WTC11 (cell line): ENCODE results near the gene AQP5. TPM values are rescaled to one million over a fixed set of nuclear protein-coding genes. Genes with fewer than 3 reads are reported as not detected.

Source experiments
- ATAC-seq: fragments of 200-7000 bp; cut with Tn5 transposase; 2 replicates; pipeline ENCODE4 v1.10.0; 2021; ENCODE audit warnings: mild to moderate bottlenecking, moderate library complexity
- CTCF ChIA-PET: fragments of 300-600 bp; sonication (Branson Sonifier 250); formaldehyde crosslinking; loops from one replicate; lab custom pipeline; 2021; ENCODE audit warnings: antibody characterized with exemption; lab: Charles Lee
- POLR2A ChIA-PET: fragments of 350-600 bp; sonication (Branson Sonifier 250); formaldehyde crosslinking; loops from one replicate; lab custom pipeline; 2021; ENCODE audit warnings: antibody characterized with exemption; lab: Charles Lee
- DNase-seq: peaks from one replicate; pipeline ENCODE4 v3.0.0; 2021; ENCODE audit warnings: low spot score
- H3K27ac Mint-ChIP-seq: 2 replicates; pipeline ENCODE4 v1.8.0; 2021; ENCODE audit warnings: mixed read lengths
- H3K27me3 Mint-ChIP-seq: 2 replicates; pipeline ENCODE4 v1.8.0; 2021; ENCODE audit warnings: low read depth, mild to moderate bottlenecking, moderate library complexity, mixed read lengths
- H3K36me3 Mint-ChIP-seq: 2 replicates; pipeline ENCODE4 v1.8.0; 2021; ENCODE audit warnings: mixed read lengths
- H3K4me1 Mint-ChIP-seq: 2 replicates; pipeline ENCODE4 v1.8.0; 2022; ENCODE audit warnings: mixed read lengths
- H3K4me3 Mint-ChIP-seq: 2 replicates; pipeline ENCODE4 v1.8.0; 2021; ENCODE audit warnings: mild to moderate bottlenecking, moderate library complexity, mixed read lengths
- H3K9me3 Mint-ChIP-seq: 2 replicates; pipeline ENCODE4 v1.8.0; 2021; ENCODE audit warnings: mixed read lengths
- AR ChIP-seq: fragments of 250-450 bp; sonication (Bioruptor Pico); IDR thresholded peaks from 2 replicates; pipeline ENCODE4 v1.9.0; 2021; ENCODE audit warnings: mild to moderate bottlenecking
- HMGA2 ChIP-seq: fragments of 250-450 bp; sonication (Bioruptor Pico); IDR thresholded peaks from 2 replicates; pipeline ENCODE4 v1.4.0; 2021; ENCODE audit warnings: mild to moderate bottlenecking, moderate library complexity
- JAZF1 ChIP-seq: fragments of 250-450 bp; sonication (Bioruptor Pico); IDR thresholded peaks from 2 replicates; pipeline ENCODE4 v1.9.0; 2021; ENCODE audit warnings: moderate library complexity, mild to moderate bottlenecking, inconsistent platforms
- MXD4 ChIP-seq: fragments of 250-450 bp; sonication (Bioruptor Pico); IDR thresholded peaks from 2 replicates; pipeline ENCODE4 v1.8.0; 2021; ENCODE audit warnings: mild to moderate bottlenecking, moderate library complexity, borderline replicate concordance
- NFATC4 ChIP-seq: fragments of 250-450 bp; sonication (Bioruptor Pico); IDR thresholded peaks from 2 replicates; pipeline ENCODE4 v1.9.0; 2021; ENCODE audit warnings: mild to moderate bottlenecking
- USF1 ChIP-seq: sonication (generic); formaldehyde crosslinking; IDR thresholded peaks from 2 replicates; pipeline ENCODE4 v1.8.0; 2022; ENCODE audit warnings: mild to moderate bottlenecking, missing genetic modification reagents
- USF2 ChIP-seq: sonication (generic); formaldehyde crosslinking; IDR thresholded peaks from 2 replicates; pipeline ENCODE4 v1.8.1; 2023; ENCODE audit warnings: mild to moderate bottlenecking, missing genetic modification reagents, moderate library complexity
- ZNF121 ChIP-seq: sonication (generic); formaldehyde crosslinking; IDR thresholded peaks from 2 replicates; pipeline ENCODE4 v1.8.0; 2023; ENCODE audit warnings: missing genetic modification reagents
- ZNF263 ChIP-seq: sonication (generic); formaldehyde crosslinking; IDR thresholded peaks from 2 replicates; pipeline ENCODE4 v1.8.1; 2022; ENCODE audit warnings: low read depth, mild to moderate bottlenecking, moderate library complexity, missing genetic modification reagents
- ZNF416 ChIP-seq: fragments of 250-450 bp; sonication (Bioruptor Pico); IDR thresholded peaks from 2 replicates; pipeline ENCODE4 v1.9.0; 2021; ENCODE audit warnings: mild to moderate bottlenecking, inconsistent platforms
- total RNA-seq: library from RNA; stranded (reverse); gene quantifications from 3 replicates; pipeline ENCODE4 v1.2.3, GENCODE V29; 2021
- TF ChIP-seq, protein P1 (sequence below): sonication (generic); formaldehyde crosslinking; IDR thresholded peaks from 2 replicates; pipeline ENCODE4 v1.8.1; 2022; ENCODE audit warnings: low read depth, missing genetic modification reagents, borderline replicate concordance
- TF ChIP-seq, protein P2 (sequence below): fragments of 250-450 bp; sonication (Bioruptor Pico); IDR thresholded peaks from 2 replicates; pipeline ENCODE4 v2.1.2; 2022; ENCODE audit warnings: mild to moderate bottlenecking, moderate library complexity
- TF ChIP-seq, protein P3 (sequence below): sonication (generic); formaldehyde crosslinking; IDR thresholded peaks from 2 replicates; pipeline ENCODE4 v1.8.0; 2023; ENCODE audit warnings: missing genetic modification reagents

AQP5 gene
- total RNA-seq, 1 experiment from 2014 or later: 2.8 TPM

- TF ChIP-seq, protein P1, sequence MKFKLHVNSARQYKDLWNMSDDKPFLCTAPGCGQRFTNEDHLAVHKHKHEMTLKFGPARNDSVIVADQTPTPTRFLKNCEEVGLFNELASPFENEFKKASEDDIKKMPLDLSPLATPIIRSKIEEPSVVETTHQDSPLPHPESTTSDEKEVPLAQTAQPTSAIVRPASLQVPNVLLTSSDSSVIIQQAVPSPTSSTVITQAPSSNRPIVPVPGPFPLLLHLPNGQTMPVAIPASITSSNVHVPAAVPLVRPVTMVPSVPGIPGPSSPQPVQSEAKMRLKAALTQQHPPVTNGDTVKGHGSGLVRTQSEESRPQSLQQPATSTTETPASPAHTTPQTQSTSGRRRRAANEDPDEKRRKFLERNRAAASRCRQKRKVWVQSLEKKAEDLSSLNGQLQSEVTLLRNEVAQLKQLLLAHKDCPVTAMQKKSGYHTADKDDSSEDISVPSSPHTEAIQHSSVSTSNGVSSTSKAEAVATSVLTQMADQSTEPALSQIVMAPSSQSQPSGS (CRISPR knock-in tag): no peak
Observed at GRCh38 chr12:49917166-49917787, 44.4 kb upstream of the AQP5 start (continued).

DNA sequence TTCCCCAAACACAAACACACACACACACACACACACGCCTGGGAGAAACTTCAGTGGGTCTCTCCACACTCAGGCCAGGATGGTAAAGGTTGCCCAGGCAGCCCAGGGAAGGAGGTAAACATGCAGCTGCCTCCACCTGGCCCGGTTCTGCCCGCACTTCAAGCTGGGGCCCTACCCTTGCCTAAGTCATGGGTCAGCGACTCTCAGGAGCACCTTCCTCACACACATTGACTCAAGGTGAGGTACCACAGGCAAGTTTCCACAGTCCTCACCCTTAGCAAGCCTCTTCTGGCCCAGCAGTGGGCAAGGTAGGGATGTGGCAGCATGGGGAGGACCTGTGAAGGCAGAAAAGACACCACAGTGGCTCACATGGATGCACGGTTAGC, 43.9 kb upstream of the AQP5 start:
- H3K4me3 Mint-ChIP-seq: no peak overlapping the region
- TF ChIP-seq HMGA2 (CRISPR knock-in tag) (no peak), JAZF1 (CRISPR knock-in tag) (no peak), NFATC4 (CRISPR knock-in tag) (no peak)
- H3K36me3 Mint-ChIP-seq: no peaks in the 10 kb centered on the region
- DNase-seq (no peak), ATAC-seq (no peak)
- no peak overlapping the region for H3K27ac Mint-ChIP-seq
- POLR2A ChIA-PET: no interaction called here
- peaks cover 6% of the 10 kb centered on the region for H3K4me1 Mint-ChIP-seq
- no peaks in the 10 kb centered on the region; the same call in 1 of the 2 replicates for H3K27me3 Mint-ChIP-seq
- no peaks in the 10 kb centered on the region for H3K9me3 Mint-ChIP-seq
- CTCF ChIA-PET: interaction anchor here (0.5 to 1.6 kb wide), 2 partner anchors 49 to 83 kb away, joined by 3 read pairs; no protein-coding TSS in a partner anchor

GRCh38 chr12:49920241-49920914, 41.3 kb upstream of the AQP5 start:
- TF ChIP-seq USF1 (CRISPR knock-in tag) (no peak), MXD4 (CRISPR knock-in tag) (no peak), AR (CRISPR knock-in tag) (no peak)
- Mint-ChIP-seq H3K27ac (no peak overlapping the region), H3K4me1 (no peaks in the 10 kb centered on the region), H3K4me3 (no peak overlapping the region), H3K27me3 (no peaks in the 10 kb centered on the region; the same call in 1 of the 2 replicates), H3K9me3 (no peaks in the 10 kb centered on the region), H3K36me3 (no peaks in the 10 kb centered on the region)
- DNase-seq (no peak), ATAC-seq (no peak; the same call in 1 of the 2 replicates)
- CTCF ChIA-PET: interaction anchor here (1.6 kb wide), 1 partner anchor 150 kb away, joined by 4 read pairs; no protein-coding TSS in a partner anchor
- POLR2A ChIA-PET: no interaction called here

DNA sequence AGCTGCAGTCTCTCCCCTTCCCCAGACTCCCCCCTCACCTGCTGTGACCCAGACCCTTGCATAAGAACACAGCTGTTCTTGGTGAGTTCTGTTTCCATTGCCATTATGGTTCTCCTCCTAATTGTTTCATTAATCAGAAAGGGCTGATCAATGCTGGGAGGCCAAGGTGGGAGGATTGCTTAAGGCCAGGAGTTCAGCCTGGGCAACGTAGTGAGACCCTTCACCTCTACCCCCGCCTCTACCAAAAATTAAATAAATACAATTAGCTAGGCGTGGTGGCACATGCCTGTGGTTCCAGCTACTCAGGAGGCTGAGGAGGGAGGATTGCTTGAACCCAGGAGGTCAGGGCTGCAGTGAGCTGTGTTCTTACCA, 40.8 kb upstream of the AQP5 start:
- ATAC-seq: no peak
- H3K4me1 Mint-ChIP-seq: no peaks in the 10 kb centered on the region
- no peak overlapping the region for H3K27ac Mint-ChIP-seq
- POLR2A ChIA-PET: no interaction called here
- no peaks in the 10 kb centered on the region for H3K9me3 Mint-ChIP-seq
- no peaks in the 10 kb centered on the region; the same call in 1 of the 2 replicates for H3K27me3 Mint-ChIP-seq
- CTCF ChIA-PET: interaction anchor here (1.6 kb wide), 1 partner anchor 150 kb away, joined by 4 read pairs; no protein-coding TSS in a partner anchor
- no peaks in the 10 kb centered on the region for H3K36me3 Mint-ChIP-seq
- TF ChIP-seq ZNF121 (CRISPR knock-in tag) (peak; percentile 63; the same call in 1 of the 2 replicates), JAZF1 (CRISPR knock-in tag) (no peak)
- TF ChIP-seq, all 79 proteins: peak for 1
- no peak for DNase-seq
- no peak overlapping the region for H3K4me3 Mint-ChIP-seq

GRCh38 chr12:49921299-49921698, 40.4 kb upstream of the AQP5 start:
- Mint-ChIP-seq H3K9me3 (no peaks in the 10 kb centered on the region), H3K4me3 (no peak overlapping the region), H3K36me3 (no peaks in the 10 kb centered on the region), H3K4me1 (no peaks in the 10 kb centered on the region), H3K27ac (no peak overlapping the region), H3K27me3 (no peaks in the 10 kb centered on the region; the same call in 1 of the 2 replicates)
- ATAC-seq (no peak), DNase-seq (no peak)
- ChIA-PET POLR2A (no interaction called here), CTCF (interaction anchor here (1.6 kb wide), 1 partner anchor 149 kb away, joined by 4 read pairs; no protein-coding TSS in a partner anchor)
- TF ChIP-seq ZNF263 (CRISPR knock-in tag) (no peak), AR (CRISPR knock-in tag) (no peak), ZNF416 (CRISPR knock-in tag) (no peak), USF2 (CRISPR knock-in tag) (no peak)
- TF ChIP-seq, protein P2, sequence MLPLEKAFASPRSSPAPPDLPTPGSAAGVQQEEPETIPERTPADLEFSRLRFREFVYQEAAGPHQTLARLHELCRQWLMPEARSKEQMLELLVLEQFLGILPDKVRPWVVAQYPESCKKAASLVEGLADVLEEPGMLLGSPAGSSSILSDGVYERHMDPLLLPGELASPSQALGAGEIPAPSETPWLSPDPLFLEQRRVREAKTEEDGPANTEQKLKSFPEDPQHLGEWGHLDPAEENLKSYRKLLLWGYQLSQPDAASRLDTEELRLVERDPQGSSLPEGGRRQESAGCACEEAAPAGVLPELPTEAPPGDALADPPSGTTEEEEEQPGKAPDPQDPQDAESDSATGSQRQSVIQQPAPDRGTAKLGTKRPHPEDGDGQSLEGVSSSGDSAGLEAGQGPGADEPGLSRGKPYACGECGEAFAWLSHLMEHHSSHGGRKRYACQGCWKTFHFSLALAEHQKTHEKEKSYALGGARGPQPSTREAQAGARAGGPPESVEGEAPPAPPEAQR: no peak
- TF ChIP-seq, protein P3, sequence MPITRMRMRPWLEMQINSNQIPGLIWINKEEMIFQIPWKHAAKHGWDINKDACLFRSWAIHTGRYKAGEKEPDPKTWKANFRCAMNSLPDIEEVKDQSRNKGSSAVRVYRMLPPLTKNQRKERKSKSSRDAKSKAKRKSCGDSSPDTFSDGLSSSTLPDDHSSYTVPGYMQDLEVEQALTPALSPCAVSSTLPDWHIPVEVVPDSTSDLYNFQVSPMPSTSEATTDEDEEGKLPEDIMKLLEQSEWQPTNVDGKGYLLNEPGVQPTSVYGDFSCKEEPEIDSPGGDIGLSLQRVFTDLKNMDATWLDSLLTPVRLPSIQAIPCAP: no peak
